G401 (cell line): ENCODE results near the gene DHX30. TPM values are rescaled to one million over a fixed set of nuclear protein-coding genes. Genes with fewer than 3 reads are reported as not detected.
"Not testable (repeated sequence)": the region's sequence is repeated elsewhere in the genome, so short reads cannot be mapped to it uniquely, and the experiment has no call there.

ENCODE experiments used
- DNase-seq: peaks from one replicate; pipeline ENCODE4 v3.0.0-alpha.2; 2015; ENCODE audit warnings: low spot score
- in situ Hi-C: cut with HindIII; loops from 2 replicates; pipeline ENCODE4 v1.10.0; 2016; ENCODE audit warnings: low sequenced_read_pairs, mixed read lengths
- total RNA-seq: library from RNA; depleted of rRNA; stranded (reverse); fragments of >200 nt; shearing (Covaris generic); gene quantifications from 2 replicates; pipeline ENCODE4 v1.2.3, GENCODE V29; 2014

The DHX30 gene
- total RNA-seq, 1 experiment from 2014 or later: 168 TPM

DNA sequence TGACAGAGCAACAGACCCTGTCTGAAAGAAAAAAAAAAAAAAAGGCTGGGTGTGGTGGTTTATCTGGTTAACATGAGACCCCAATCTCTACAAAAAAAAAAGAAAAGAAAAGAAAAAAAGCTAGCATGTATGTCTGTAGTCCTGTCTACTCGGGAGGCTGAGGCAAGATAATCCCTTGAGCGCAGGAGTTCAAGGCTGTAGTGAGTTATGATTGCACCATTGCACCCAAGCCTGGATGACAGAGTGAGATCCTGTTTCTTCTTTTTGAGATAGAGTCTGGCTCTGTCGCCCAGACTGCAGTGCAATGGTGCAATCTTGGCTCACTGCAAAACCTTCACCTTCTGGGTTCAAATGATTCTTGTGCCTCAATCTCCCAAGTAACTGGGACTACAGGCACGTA is 8.4 kb upstream of the DHX30 start:
- in situ Hi-C loops: no loop called here
- no peak for DNase-seq

DNA sequence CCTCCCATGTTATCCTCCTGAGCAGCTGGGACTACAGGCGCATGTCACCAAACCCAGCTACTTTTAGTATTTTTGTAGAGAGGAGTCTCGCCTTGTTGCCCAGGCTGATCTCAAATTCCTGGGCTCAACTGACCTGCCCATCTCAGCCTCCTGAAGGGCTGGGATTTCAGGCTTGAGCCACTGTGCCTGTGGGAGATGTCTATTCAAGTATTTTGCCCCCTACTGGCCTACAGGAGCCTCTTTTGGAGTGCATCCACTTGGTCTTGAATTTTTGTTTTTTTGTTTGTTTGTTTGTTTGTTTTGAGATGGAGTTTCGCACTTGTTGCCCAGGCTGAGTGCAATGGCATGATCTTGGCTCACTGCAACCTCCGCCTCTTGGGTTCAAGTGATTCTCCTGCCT is 3.2 kb upstream of the DHX30 start:
- DNase-seq: no peak
- in situ Hi-C loops: no loop called here

DNA sequence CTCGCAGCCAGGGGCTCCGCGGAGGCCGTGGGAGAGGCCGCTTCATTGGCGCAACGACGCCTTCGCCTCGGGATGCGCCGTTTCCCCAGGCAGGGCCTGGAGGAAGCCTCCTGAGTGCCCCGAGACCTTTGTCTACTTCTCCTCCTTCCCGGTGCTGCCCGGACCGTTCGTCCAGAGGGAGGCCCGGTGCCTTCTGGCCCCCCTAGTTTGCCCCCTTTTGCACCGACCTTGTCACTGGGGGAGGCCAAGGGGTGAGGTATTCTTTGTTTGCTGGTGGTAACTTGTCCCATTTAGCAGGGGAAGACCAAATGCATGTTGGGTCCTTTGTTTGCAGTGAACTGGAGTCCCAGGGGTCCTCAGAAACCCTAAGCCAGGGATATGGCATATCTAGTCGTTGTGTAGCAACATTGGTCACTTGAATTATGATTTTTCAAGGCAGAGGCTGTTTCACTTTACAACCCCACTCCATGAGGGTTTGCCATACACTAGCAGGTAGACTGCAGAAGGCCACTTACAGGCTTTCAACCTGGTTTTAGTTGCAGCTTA is 615 bp downstream of the DHX30 start:
- DNase-seq: no peak
- in situ Hi-C loops: no loop called here

DNA sequence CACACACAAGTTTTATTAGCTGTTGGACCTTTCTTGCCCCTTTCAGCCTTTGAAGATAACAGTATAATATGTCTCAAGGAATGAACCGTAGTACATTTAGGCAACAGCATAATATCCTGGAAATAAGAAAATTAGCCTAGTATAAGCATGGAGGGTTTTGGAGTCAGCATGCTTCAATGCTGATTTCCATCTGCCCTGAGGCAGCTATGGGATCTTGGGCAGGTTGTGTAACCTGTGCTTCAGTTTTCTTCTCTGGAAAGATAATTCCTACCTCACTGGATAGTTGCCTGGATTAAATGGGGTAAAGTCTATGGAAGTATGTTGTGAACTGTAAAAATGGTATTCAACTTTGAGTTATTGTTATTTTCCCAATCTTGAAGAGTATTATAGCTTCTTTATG is 1.6 kb downstream of the DHX30 start:
- DNase-seq: no peak
- in situ Hi-C loops: no loop called here

DNA sequence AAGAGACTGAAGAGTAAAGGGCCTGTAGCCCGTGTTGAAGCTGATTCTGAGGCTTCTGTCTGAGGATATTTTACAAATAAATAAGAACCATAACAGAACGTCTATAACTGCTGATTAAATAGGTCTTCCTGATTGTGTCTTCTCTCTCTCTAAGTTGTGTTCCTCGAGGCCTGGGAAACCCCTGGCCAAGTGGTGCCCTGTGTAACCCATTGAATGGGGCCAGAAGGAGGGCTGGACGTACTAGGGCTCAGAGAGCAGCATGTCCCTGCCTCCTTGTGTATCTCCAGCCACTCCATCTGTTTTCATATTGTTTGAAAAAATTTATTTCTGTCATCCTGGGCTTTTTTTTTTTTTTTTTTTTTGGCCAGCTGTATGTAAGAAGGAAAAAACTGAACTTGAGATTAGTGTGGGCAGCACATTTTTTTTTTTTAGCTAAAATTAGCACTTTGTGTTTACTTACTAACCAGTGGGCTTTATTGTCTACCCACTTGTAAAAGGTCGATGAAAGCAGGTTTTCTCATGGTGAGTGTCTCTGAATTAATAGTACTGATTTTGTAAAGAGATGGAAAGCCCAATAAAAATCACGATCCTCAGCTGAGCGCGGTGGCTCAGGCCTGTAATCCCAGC is 10.7 kb downstream of the DHX30 start:
- no peak for DNase-seq
- in situ Hi-C loops: no loop called here

DNA sequence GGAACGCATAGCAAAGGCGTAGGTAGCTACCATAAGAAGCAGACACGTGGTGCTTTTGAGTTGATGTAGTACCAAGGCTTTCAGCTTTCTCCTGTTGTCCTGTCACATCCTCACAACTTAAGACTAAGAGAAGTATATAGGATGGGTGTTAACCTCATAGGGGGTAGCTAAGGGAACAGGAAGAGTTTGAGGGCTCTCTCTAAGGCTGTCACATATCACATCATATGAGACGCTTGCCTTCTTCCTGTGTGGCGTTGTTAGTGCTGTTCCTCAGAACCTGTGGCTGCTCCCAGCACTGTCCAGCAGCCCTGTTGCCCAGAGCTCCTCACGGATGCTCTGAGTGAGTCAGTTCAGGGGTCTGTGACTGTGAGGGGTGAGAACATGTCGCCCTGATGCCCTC is 14.7 kb downstream of the DHX30 start:
- DNase-seq: no peak
- in situ Hi-C loops: no loop called here

DNA sequence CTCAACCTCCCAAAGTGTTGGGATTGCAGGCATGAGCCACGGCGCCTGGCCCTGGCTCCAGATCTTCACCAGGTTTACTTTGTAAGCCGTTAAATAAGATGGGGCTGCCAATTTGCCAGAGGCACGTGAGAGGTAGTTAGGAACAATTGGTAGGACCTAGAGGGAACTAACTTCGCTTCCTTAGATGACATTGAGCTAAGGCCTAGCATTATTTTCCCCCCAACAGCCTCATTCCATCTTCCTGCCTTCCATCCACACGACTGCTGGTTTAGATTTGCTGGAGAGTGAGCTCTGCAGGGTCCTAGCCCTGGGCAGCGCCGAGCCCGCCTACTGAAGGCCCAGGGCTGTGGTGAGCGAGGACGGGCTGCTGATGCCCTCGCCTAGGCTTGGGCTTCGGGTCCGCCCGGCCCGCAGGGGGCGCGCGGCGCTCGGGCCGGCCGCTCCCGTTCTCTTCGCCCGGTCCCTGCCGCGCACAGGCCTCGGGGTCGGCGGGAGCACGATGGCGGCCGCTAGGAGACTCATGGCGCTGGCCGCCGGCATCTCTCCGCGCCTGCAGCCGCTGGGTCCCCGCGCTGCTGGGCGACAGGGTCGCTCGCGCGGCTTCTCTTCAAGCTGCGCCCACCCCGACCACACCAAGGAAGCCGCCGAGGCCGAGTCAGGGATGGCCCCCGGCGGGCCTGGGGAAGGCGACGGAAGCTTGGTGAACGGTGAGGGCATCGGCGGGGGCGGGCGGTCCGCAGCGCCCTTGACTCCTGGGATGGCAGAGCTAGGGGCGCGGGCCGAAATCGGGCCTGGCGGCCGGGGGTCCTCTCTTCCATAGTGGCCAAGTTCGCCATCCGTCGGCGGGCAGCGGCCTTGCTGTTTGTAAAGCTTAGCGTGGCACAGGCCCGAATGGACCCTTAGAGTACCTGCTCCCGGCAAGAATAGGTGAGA is 21.9 kb downstream of the DHX30 start:
- in situ Hi-C loops: no loop called here
- peak; percentile 77 for DNase-seq

DNA sequence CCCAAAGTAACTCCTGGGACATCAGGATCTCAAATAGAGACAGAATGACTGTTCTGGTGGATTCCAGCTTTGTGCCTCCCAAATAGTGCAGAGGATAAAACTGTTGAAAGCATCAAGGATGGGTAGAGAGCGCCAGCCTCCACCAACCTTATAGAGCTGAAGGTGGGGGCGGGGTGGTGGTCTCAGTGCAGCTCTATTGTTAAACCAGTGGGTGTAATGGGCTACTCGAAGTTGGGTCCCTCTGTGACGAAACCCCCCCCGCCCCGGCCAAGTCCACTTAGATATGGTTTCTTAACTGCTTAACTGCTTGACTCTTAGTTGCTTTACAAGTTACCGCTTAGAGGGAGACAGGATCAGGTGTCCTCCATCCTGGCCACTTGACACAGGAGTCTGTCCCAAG is 22.7 kb downstream of the DHX30 start:
- in situ Hi-C loops: no loop called here

DNA sequence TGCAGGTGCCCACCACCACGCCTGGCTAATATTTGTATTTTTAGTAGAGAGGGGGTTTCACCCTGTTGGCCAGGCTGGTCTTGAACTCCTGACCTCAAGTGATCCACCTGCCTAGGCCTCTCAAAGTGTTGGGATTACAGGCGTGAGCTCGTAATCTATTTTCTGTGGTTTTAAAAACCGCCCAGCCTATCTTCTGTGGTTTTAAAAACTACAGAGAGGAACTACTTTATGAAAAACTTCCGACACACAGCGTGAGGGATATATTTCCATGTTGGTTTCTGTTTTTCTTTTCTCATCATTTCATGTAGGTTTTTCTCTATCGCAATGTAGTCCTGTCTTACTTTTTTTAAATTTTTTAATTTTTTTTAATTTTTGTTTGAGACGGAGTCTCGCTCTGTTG is 26.5 kb downstream of the DHX30 start:
- DNase-seq, in situ Hi-C loops: not testable (repeated sequence)

More for the DNA sequence above, 22.7 kb downstream of the DHX30 start:
- DNase-seq: no peak

DNA sequence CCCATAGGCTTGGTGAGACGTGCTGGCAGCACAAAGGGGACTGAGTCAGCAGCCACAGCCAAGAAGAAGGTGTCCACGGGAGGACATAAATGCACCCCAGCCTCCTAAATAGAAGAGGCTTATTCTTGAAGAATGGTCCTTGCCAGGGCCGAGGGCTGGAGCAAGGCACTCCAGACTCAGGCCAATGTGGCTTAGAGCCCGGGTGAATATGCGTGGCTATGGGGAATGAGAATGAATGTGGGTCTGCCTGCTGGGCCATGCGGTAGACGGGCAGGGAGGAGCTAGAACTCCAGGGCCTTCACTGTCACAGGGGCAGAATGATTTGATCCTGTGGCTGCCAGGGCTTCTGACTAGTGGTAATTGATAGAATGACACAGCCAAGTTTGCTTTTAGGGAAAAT is 34.0 kb downstream of the DHX30 start:
- in situ Hi-C loops: no loop called here
- peak; percentile 20 for DNase-seq

DNA sequence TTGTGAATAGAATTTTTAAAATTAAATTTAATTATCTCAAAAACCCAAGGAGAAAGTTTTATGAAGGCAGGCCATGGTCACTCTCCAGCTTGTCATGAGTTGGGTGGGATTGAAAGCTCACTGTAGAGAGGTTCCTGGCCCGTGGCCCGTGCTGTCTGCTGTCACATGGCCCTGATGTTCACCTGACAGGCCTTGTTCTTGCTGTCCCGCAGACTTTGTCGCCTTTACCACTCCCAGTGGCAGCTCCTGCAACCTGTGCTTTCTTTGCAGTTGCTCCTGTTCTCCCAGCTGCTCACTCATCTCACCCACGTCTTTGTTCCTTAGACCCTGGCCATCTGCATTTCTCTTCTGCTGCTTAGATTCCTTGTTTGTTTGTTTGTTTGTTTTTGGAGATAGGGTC is 35.6 kb downstream of the DHX30 start:
- in situ Hi-C loops: no loop called here
- DNase-seq: no peak

DNA sequence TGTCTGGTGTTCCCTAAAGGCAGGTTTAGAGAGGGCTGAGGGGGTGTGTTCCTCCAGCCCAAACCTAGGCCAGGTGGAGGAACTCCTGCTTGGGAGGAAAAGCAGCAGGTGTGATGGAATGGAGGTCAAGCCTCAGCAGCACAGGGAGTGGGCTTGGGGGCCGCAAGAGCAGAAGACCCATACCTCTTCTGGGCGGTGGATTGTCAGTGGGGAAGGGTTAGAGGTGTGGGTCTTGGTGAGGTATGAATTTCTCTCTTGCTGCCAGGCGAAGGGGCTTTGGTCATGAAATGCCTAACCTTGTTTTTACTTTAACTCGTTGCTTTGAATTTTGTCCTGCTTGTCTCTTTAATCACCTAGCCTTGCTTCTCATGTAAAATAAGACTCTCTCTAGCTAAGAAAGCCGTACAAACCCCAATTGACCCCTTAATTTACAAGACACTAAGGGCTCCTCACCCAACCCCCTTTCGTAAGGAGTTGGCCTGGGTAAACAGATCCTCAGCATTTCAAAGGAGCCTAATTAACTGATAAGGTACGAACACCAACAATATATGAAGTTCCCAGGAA is 38.9 kb downstream of the DHX30 start:
- in situ Hi-C loops: no loop called here
- DNase-seq: no peak

DNA sequence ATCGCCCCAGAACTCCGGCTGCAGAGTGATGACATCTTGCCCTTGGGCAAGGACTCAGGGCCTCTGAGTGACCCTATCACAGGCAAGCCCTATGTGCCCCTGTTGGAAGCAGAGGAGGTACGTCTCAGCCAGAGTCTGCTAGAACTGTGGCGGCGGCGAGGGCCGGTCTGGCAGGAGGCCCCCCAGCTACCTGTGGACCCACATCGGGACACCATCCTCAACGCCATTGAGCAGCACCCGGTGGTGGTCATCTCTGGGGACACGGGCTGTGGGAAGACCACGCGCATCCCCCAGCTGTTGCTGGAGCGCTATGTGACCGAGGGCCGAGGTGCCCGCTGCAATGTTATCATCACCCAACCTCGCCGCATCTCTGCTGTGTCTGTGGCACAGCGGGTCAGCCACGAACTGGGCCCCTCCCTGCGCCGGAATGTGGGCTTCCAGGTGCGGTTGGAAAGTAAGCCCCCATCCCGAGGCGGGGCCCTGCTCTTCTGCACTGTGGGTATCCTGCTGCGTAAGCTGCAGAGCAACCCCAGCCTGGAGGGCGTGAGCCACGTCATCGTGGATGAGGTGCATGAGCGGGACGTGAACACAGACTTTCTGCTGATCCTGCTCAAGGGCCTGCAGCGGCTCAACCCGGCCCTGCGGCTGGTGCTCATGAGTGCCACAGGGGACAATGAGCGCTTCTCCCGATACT is 43.4 kb downstream of the DHX30 start:
- in situ Hi-C loops: no loop called here
- DNase-seq: no peak

DNA sequence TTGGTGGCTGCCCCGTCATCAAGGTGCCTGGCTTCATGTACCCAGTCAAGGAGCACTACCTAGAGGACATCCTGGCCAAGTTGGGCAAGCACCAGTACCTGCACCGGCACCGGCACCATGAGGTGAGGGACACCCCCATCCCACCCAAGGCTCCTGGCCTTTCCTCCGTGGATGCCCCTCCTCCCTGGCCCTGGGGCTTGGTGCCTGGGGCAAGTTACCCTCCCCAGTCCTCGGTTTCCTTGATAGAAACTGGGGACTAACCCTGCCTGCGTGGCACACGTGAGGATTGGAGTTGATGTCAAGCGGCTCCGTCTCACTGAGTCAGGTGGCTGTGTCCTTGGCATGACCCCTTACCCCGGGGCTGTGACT is 43.9 kb downstream of the DHX30 start:
- no peak for DNase-seq
- in situ Hi-C loops: no loop called here

DNA sequence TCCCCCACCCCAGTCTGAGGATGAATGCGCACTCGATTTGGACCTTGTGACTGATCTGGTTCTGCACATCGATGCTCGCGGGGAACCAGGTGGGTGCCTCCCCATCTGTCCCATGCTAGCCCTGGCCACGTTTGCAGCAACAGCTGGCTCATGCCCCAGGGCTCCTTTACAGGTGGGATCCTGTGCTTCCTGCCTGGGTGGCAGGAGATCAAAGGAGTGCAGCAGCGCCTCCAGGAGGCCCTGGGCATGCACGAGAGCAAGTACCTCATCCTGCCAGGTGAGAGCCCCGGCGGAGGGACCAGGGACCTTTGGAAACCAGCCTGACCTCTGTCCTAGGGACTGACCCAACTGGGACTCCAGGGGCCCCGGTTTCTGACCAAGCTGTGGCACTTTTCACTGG is 44.3 kb downstream of the DHX30 start:
- in situ Hi-C loops: no loop called here
- DNase-seq: no peak

DNA sequence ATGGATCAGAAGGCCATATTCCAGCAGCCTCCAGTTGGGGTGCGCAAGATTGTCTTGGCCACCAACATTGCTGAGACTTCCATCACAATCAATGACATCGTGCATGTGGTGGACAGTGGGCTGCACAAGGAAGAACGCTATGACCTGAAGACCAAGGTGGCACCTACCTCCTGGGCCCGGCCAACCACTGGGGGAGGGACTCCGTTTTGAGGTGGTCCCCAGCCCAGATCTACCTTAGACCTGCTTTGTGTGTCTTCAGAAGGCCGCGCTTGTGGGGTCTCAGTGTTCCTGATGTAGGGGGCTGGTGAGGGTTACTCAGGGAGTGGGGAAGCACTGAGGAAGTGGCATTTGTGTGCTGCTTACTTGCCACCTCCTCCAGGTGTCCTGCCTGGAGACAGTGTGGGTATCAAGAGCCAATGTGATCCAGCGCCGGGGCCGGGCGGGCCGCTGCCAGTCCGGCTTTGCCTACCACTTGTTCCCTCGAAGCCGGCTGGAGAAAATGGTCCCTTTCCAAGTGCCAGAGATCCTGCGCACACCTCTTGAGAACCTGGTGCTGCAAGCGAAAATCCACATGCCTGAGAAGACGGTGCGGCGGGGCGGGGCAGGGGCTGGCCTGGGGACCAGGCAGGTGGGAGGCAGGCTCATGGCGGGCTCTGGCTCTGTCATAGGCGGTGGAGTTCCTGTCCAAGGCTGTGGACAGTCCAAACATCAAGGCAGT is 45.0 kb downstream of the DHX30 start:
- no peak for DNase-seq
- in situ Hi-C loops: no loop called here

DNA sequence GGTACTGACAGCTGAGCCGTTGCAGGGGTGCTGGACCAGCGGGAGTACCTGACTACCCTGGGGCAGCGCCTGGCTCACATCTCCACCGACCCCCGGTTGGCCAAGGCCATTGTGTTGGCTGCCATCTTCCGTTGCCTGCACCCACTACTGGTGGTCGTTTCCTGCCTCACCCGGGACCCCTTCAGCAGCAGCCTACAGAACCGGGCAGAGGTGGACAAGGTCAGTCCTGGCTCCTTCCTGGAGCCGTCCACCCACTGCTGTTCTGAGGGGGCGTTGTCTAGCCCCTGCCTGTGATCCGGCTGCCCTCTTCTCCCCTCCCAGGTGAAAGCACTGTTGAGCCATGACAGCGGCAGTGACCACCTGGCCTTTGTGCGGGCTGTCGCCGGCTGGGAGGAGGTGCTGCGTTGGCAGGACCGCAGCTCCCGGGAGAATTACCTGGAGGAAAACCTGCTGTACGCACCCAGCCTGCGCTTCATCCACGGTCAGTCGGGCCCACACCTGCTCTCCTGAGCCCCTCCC is 45.7 kb downstream of the DHX30 start:
- in situ Hi-C loops: no loop called here
- DNase-seq: no peak

DNA sequence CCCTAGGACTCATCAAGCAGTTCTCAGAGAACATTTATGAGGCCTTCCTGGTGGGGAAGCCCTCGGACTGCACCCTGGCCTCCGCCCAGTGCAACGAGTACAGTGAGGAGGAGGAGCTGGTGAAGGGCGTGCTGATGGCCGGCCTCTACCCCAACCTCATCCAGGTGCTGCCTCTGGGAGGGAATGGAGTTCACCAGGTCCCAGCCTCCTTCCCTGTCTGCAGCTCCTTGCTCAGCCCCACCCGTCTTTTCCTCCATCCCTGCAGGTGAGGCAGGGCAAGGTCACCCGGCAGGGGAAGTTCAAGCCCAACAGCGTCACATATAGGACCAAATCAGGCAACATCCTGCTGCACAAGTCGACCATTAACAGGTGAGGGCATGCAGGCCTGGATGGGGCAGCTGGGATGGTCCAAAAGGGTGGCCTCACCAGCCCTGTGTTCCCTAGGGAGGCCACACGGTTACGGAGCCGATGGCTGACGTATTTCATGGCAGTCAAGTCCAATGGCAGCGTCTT is 46.3 kb downstream of the DHX30 start:
- in situ Hi-C loops: no loop called here
- DNase-seq: no peak
